Measurements from ENCODE around the gene PREB. TPM values are rescaled to one million over a fixed set of nuclear protein-coding genes. Genes with fewer than 3 reads are reported as not detected.

The PREB gene
- total RNA-seq, 1 experiment from 2014 or later = 84.3 TPM

DNA sequence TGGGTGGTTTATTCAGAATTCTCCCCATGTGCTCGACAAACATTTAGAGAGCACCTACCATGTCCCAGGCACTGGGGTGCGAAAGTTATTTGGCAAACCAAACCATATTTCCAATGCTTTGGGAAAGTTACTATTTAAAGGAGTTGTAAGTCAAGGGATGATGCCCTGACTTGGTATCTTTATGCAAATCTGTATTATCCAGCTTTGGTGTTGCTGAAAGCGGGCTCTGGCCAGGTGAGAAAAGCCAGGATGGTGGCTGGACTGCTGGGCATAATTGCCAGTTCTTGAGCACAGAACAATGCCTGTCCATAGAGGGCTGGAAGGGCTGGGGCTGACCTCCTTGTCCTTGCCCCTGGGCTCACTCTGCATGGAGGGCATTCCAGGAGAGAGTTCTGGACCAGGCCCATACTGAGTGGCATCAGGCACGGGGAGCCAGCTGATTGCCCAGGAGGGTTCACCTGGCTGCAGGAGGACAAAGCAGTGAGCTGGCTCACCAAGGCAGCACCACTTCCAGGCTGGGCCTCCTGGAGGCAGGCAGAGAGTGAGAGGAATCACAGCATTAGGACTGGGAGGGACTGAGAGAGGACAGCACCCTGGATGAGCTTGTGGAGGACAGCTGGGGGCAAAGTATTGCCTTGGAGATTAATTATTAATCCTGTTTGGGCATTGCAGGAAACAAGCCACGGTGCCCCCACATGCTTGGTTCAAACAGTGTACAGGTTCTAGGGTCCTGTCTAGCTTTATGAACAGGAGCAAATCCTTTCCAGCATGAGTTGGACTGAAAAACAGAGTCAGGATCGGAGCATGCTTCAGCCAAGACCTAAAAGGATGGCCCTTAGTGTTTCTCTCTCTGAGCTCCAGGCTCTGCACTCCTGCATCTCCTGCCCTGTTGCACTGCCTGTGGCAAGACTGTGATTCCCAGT is 40.7 kb downstream of the PREB start:
- H3K4me3 ChIP-seq = no peak overlapping the region
- H3K9me3 ChIP-seq = no peaks in the 10 kb centered on the region
- H3K36me3 ChIP-seq = no peaks in the 10 kb centered on the region
- no peak for DNase-seq
- no peaks in the 10 kb centered on the region for H3K27me3 ChIP-seq

DNA sequence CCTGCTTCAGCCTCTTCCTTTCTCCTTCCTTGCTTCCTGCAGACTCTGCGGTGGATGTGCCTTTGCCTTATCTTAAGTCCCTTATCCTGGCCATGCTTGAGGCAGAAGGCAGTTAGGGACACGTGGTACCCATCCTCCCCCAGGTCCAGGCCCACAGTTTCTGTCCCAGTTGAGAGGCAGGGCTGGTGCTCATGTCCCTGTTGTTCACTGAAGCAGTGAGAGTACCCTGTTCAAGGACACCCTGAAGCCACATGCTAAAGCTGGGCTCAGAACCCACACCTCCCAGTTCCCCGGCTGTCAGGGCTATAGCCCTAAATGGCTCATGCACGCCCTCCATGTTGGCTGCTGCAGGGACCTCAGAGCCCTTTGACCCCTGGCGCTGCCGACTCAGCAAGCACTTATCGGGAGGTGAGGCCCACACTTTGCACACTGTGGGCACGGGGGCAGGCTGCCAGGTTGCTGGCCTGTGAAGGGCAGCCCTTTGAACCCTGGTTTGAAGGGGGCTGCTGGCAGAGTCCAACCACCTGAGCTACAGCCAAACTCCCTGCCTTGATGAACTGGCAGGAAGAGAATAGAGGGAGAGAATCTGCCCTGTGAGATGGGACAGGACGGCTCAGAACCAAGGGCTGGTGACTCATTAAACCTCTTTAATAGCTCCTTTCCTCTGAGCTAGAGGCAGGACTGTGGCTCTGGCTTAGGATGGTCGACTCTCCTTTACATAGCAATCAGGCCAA is 41.6 kb downstream of the PREB start:
- DNase-seq = no peak
- H3K9me3 ChIP-seq = no peaks in the 10 kb centered on the region
- H3K27me3 ChIP-seq = no peaks in the 10 kb centered on the region
- H3K36me3 ChIP-seq = no peaks in the 10 kb centered on the region
- no peak overlapping the region for H3K4me3 ChIP-seq

DNA sequence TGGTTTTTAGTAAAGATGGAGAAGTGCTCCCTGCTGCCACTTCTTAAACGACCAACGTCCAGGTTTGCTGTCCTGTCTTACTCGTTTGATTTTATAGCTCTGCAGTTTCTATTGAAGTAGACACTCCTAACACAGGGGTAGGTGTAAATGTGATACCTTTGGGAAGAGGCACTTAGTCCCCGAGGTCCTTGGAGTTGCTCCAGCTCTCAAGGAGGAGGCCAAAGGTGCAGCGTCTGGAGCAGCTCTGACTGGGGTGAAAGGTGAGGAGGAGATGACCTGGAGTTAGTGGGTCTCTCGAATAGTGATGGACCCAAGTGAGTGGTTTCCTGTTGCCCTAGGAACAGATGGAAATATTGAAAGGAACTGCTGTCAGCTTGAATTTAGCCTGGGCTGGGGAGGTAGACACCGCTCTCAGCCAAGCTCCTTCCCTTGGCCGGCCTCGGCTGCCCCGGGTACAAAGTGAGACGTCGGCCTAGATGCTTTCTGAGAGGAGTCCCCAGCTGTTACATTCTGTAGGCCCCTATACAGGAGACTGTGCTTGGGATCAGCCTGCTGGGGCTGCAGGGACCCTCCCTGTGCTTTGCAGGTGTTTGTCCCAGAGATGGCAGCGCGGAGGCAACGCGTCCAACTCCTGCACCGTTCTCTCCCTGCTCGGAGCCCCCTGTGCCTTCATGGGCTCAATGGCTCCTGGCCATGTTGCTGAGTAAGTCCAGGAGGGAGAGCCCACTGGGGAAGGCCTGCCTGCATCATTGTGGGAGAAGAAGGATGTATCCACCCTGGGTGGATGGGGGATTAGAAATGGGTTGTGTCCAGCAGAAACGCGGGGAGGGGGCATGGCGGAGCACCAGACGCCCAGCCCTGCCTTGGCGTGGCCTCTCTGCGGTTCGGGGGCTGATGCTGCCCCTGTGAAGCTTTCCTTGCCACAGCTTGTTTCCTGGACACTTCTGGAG is 42.4 kb downstream of the PREB start:
- Histone ChIP-seq H3K9me3 (no peaks in the 10 kb centered on the region), H3K36me3 (no peaks in the 10 kb centered on the region), H3K27me3 (no peaks in the 10 kb centered on the region), H3K4me3 (no peak overlapping the region)
- no peak for DNase-seq

DNA sequence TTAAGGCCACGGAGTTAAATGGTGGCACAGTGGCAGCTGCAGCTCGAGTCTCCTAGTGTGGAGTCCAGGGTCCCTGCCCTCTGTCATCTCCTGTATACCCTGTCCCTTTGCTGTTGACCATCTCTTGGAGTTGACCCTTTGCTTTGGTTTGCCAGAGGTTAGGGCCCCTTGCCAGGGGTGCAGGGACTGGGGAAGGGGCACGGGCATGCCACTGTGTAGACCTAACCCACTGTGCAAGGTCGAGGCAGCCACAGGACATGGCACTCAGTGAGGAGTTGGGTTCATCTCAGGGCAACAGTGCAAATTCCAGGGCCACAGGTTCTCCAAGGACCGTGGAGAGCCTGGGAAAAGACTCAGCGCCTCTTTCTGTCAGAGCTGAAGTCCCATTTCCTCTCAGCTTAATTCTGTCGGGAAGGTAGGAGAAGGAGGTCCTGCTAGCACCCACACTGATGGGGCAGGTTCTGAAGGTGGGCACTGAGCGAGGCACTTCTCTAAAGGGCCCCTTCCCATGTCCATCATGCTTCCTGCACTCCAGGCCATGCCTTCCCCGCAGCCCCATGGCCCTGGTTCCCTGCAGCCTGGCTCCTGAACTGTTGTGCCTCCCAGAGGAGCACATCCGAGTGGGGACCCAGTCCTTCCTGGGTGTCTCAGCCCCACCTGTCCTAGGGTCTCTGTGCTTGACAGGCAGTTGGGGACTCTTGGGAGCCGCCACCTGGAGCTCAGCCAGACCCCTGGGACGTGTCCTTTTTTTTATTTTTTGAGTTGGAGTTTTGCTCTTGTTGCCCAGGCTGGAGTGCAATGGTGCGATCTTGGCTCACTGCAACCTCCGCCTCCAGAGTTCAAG is 45.1 kb downstream of the PREB start:
- DNase-seq = no peak
- no peaks in the 10 kb centered on the region for H3K27me3 ChIP-seq
- peaks cover 7% of the 10 kb centered on the region for H3K36me3 ChIP-seq
- no peak overlapping the region for H3K4me3 ChIP-seq
- H3K9me3 ChIP-seq = no peaks in the 10 kb centered on the region

DNA sequence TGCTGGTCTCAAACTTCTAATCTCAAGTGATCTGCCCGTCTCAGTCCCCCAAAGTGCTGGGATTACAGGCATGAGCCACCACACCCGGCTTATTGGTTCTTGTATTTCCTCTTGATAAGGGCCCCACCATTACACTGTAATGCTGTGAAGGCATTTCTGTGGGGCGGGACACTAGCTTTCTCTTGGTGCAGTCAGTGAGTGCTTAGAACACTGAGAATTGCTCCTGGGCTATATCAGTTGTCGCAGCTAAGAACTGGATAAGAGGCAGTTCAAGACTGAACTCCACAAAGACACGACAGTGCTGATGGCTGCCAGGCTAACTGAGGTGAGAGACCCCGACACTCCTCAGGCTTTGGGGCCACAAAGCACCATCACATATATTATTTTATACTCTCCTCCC is 45.8 kb downstream of the PREB start:
- H3K9me3 ChIP-seq = no peaks in the 10 kb centered on the region
- peaks cover 7% of the 10 kb centered on the region for H3K36me3 ChIP-seq
- no peak overlapping the region for H3K4me3 ChIP-seq
- no peak for DNase-seq
- H3K27me3 ChIP-seq = no peaks in the 10 kb centered on the region

DNA sequence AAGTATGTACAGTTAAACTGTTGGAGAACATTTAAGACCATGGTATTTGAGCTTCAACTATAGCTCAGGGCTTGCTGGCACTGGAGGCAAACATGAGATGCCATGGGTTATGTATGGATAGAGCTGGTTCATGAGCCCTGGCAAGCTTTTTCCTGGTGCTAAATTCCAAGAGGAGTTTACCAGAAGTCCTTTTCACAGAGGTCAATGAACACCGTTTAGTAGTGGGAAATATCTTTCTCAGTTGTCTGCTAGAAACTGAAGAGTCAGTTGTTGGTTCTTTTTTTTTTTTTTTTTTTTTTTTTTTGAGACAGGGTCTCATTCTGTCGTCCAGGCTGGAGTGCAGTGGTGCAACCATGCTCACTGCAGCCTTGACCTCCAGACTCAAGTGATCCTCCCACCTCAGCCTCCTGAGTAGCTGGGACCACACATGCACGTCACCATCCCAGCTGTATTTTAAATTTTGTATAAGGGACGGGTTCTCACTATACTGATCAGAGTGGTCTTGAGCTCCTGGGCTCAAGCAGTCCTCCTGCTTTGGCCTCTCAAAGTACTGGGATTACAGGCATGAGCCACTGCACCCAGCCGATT is 46.5 kb downstream of the PREB start:
- no peak for DNase-seq
- Histone ChIP-seq H3K9me3 (no peaks in the 10 kb centered on the region), H3K27me3 (no peaks in the 10 kb centered on the region), H3K4me3 (no peak overlapping the region), H3K36me3 (peaks cover 7% of the 10 kb centered on the region)

DNA sequence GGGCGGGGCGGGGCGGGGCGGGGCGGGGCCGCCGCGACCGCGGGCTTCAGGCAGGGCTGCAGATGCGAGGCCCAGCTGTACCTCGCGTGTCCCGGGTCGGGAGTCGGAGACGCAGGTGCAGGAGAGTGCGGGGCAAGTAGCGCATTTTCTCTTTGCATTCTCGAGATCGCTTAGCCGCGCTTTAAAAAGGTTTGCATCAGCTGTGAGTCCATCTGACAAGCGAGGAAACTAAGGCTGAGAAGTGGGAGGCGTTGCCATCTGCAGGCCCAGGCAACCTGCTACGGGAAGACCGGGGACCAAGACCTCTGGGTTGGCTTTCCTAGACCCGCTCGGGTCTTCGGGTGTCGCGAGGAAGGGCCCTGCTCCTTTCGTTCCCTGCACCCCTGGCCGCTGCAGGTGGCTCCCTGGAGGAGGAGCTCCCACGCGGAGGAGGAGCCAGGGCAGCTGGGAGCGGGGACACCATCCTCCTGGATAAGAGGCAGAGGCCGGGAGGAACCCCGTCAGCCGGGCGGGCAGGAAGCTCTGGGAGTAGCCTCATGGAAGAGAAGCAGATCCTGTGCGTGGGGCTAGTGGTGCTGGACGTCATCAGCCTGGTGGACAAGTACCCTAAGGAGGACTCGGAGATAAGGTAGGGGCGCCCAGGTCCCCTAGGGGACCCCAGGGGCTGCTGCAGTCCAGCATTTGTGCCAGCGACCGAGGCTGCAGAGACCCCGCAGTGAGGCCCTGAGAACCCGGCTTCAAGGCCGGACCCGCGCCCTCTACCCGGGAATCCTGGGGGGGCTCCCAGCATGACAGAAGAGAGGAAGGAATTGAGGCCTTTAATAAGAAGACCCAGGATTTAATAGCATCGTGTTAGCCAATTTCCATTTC is 47.5 kb downstream of the PREB start, which contains the start of gene KHK:
Gene KHK (plus strand): TSS at position 49 of the 870 bp plus-strand sequence. CDS start 488 bp downstream, at position 537.
- DNase-seq = no peak
- Histone ChIP-seq H3K27me3 (no peaks in the 10 kb centered on the region), H3K4me3 (peak within 1 kb of the TSS; percentile 57), H3K36me3 (peaks cover 10% of the 10 kb centered on the region), H3K9me3 (no peaks in the 10 kb centered on the region)

DNA sequence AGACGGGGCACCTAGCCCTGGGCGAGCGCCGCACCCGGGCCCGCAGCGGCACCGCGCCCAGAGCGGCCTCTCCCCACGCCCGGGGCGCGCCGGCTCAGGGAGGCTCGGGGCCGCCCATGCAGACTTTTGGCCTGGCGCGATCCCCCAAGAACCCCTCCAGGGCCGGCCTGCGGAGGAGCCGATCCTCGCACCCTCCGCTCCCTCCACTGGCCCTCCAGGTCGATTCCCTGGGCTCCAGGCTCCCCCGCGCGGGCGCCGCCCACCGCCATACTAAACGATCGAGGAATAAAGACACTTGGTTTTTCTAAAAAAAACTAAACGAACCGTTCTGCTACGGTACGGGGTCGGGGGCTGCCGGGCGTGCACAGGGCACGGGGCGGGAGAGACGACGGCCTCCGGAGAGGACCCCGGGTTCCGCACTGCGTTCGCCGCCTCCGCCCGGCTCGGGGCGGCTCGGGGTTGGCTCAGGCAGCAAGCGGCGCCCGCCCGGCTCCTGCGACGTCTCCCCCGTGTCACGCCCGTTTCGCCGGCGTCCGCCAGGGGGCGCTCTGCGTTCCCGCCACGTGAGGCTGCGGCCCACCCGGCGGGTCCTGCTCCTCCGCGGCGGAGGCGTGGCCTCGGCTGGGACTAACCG is 48.2 kb downstream of the PREB start:
- DNase-seq = peak; percentile 92
- Histone ChIP-seq H3K36me3 (peaks cover 17% of the 10 kb centered on the region), H3K9me3 (no peaks in the 10 kb centered on the region), H3K27me3 (no peaks in the 10 kb centered on the region), H3K4me3 (peak overlapping the region; percentile 57)

DNA sequence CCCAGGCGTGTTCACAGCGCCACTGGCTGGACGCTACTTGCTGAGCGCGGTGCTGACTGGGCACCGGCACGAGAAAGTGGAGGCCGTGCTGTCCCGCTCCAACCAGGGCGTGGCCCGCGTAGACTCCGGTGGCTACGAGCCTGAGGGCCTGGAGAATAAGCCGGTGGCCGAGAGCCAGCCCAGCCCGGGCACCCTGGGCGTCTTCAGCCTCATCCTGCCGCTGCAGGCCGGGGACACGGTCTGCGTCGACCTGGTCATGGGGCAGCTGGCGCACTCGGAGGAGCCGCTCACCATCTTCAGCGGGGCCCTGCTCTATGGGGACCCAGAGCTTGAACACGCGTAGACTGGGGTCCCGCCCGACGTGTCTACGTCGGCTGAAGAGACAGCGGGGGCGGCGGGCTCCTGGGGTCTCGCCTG is 48.8 kb downstream of the PREB start:
- peak; percentile 78 for DNase-seq
- no peaks in the 10 kb centered on the region for H3K9me3 ChIP-seq
- H3K27me3 ChIP-seq = no peaks in the 10 kb centered on the region
- peak overlapping the region; percentile 57 for H3K4me3 ChIP-seq
- H3K36me3 ChIP-seq = peaks cover 20% of the 10 kb centered on the region

DNA sequence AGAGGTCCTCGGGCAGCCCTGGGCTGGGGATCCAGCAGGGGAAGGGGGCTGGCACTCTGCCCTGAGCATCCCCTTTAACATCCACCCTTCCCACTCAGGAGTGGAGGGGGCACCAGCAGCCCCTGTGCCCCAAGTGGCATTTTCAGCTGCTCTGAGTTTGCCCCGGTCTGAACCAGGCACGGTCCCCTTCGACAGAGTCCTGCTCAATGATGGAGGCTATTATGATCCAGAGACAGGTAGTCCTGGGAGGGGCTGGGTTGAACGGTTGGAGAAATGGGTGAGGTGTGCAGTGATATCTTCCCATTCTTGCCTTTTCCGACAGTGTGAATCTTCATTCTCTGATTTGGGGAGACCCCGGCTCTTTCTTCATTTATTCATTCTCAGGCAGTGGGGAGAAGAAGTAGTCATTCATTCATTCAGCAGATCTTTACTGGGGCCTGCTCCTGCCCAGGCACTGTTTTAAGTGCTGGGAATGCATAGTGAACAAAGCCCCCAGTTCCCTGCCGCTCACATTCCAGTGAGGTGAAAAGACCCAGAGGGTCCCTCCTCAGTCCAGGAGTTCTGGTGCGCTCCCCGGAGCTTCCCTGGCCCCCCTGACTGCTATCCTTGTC is 49.3 kb downstream of the PREB start:
- H3K4me3 ChIP-seq = peak overlapping the region; percentile 57; the same call in 1 of the 2 replicates
- no peaks in the 10 kb centered on the region for H3K9me3 ChIP-seq
- no peaks in the 10 kb centered on the region for H3K27me3 ChIP-seq
- H3K36me3 ChIP-seq = peaks cover 24% of the 10 kb centered on the region
- no peak for DNase-seq

DNA sequence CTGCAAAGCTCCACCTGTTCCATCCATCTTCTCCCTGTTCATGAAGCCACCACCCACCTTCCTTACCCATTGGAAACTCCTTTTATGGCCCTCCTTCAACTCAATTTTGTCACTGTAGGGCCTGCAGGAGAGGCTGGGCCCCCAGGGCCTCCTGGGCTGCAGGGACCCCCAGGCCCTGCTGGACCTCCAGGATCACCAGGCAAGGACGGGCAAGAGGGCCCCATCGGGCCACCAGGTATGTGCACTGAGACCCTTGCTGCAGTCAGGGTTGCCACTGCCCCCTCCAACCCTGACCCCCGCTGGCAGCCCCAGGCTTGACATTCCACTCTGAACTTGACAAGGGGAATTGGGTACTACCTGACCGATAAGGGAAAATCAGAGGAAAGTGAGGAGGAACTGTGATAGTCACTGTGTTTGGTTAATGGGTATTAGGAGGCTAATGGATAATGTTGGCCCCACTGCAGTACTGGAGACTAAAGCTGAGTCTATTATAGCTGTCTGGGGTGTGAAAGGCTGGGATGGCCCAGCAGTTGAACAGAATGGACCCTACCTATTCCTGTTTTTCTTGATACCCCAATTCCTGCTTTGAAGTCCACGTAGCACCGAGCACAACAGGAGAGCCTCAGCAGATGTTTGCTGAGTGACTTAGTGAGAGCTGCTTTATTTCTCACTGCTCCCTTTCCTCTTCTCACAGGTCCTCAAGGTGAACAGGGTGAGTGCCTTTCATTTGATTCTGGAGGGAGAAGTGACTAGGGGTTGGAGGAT is 50.0 kb downstream of the PREB start:
- H3K36me3 ChIP-seq = peaks cover 24% of the 10 kb centered on the region
- DNase-seq = no peak

DNA sequence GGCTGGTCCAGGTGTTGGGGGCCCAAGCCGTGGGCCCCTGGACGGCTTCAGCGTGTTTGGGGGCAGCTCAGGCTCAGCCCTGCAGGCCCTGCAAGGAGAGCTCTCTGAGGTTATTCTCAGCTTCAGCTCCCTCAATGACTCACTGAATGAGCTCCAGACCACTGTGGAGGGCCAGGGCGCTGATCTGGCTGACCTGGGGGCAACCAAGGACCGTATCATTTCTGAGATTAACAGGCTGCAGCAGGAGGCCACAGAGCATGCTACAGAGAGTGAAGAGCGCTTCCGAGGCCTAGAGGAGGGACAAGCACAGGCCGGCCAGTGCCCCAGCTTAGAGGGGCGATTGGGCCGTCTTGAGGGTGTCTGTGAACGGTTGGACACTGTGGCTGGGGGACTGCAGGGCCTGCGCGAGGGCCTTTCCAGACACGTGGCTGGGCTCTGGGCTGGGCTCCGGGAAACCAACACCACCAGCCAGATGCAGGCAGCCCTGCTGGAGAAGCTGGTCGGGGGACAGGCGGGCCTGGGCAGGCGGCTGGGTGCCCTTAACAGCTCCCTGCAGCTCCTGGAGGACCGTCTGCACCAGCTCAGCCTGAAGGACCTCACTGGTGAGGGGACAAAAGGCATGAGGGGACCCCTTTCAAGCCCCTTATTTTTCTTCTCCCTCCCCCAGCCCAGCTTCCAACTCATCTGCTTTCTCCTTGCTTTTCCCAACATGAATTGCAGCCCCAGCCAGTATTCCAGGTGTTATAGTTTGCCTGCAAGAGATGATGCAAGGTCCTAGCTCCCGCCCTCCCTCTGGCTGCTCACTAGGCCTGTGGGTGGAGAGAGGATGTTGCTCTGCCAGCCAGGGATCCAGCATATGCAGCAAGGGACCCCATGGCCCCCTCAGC is 50.8 kb downstream of the PREB start:
- Histone ChIP-seq H3K4me3 (no peak overlapping the region), H3K9me3 (no peaks in the 10 kb centered on the region), H3K36me3 (peaks cover 24% of the 10 kb centered on the region), H3K27me3 (no peaks in the 10 kb centered on the region)
- no peak for DNase-seq

More for the DNA sequence above, 50.0 kb downstream of the PREB start:
- Histone ChIP-seq H3K27me3 (no peaks in the 10 kb centered on the region), H3K9me3 (no peaks in the 10 kb centered on the region), H3K4me3 (no peak overlapping the region)

All from MG63 (cell line).